ENCODE measurements around the gene ADIG.

Gene ADIG

DNA sequence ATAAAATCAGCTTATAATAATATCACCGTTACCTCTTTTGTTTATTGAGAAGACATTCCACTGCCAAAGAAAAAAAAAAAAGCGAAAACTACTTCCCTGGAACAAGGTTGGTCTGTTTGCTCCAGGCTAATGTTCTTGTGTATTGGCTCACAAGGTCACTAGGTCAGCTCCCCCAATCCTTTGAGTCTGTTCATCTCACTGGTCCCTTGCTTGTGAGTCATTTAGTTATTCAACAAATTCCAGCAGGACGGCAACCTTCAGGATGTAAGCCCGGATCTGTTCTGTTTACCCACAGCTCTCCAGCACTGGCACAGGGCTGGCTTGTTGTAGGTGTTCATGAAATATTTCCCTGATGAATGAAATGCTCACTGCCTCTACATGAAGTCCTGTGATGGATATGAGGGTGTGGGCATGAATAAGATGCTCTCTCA lies 23.9 kb downstream of the ADIG start:
- DNase-seq, result no peak

DNA sequence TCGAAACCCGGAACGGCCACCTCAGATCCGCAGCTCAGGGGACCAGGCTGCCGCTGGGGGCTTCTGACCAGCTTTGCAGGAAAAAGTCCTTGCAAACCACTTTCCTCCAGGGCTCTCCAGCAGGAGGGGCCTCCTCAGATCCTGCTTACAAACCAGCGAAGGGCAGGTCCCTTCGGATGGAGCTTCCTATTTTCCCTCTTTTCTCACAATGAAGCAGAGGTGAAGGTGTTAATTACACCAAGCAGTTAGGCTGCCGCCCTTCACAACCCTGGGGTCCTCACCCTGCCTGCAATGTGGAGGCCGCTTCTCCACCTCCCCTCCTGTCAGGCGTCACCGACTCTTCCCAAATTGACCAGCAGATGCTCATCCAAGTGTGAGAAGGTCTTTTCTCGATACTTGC lies 26.4 kb downstream of the ADIG start:
- DNase-seq, result no peak

DNA sequence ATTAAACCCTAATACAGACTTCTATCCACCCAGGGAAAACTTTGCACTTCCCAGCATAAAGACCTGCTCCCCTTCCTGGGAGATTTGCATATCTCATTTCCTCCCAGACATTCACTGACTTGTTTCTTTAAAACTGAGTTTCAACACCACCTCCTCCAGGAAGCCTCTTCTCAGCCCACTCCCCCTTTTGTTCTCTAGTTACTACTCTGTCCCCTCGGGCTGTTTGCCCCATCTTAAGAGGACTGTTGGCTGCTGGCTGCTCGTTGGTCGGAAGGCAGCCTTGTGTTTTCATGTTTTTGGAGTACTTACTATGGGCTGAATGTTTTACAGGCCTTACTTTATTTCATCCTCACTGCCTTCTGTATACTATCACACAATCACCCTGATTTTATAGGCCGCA lies 27.2 kb downstream of the ADIG start:
- no peak for DNase-seq

DNA sequence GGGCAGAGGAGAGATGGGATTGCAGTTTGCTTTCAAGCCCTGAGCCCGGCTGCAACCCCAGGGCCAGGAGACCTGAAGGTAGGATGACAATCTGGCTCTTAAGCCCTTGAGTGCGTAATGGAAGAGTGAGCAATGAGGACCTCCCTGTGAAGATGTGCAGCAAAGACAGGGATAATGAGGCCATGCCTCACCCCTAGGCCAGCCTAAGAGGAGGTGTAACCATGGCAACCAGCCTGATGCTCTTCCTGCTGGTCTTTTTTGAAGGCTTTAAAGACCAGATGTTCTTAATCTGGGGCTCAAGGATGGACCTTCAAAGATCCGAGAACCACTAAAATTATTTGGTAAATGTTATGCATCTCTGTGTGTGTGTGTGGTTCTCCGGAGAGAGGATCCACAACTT lies 28.8 kb downstream of the ADIG start:
- DNase-seq, result no peak

DNA sequence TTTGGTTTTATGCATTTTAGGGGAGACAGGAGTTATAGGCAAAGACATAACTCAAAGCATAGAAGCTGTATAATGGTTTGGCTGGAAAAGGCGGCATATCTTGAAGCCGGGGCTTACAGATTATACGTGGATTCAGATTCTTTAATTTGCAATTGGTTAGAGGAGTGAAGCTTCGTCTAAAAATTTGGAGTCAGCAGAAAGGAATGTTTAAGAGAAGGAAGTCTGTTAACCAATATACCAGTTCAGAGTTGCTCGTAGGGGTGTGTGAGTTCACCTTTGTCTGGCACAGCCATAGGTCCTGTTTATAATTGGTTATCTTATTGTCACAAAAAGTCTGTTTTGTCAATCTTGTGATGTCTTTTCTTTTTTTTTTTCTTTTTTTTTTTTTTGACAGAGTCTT lies 29.5 kb downstream of the ADIG start:
- no peak for DNase-seq

DNA sequence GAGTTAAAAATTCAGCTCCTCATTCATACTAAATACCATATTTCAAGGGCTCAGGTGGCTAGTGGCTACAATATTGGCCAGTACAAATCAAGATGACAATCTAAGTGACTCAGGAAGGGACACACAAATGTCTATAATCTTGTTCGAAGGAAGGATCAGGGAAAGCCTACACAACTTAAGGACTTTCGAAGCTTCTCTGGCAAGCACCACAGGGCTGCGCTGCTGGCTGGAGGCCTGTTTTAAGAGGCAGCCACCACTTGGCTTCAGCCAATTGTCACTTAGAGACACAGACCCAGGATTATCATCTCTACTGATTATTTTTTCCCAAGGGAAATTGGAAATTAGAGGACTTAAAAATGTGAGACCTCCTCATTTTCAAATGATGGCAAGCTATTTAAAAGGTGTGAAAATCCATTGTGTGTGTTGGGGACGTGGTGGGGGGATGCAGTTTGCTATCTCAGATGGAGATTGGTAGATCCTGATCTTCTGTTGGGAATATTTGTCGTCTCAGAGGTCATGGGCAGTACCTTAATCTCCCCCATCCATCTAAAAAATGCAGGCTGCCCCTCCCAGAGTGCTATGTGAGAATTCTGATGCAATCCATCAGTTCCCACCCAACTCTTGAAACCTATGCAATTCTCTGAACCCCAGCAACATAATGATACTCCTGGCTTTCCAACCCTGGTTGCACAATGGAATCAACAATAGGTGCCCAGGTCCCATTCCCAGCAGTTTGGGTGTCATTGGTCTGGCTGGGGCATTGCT lies 31.9 kb downstream of the ADIG start:
- DNase-seq, result no peak

DNA sequence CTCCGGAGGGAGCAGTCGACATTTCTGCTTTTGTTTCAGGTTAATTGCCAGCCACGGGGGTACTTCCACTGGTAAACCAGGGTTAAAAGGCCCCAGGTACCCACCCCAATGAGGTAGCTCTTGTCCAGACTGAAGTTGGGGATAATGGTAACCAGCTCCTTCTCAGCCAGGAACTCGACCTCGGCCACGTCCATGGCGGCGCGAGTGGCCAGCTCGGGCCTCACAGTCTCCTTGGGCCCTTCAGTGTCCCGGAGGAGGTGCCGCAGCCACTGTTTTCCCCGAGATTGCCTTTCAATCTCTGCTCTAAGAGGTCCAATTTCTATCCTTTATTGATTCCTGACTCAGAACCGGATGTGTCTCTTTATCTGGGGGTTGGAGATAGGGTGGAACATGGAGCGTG lies 34.3 kb downstream of the ADIG start:
- no peak for DNase-seq

DNA sequence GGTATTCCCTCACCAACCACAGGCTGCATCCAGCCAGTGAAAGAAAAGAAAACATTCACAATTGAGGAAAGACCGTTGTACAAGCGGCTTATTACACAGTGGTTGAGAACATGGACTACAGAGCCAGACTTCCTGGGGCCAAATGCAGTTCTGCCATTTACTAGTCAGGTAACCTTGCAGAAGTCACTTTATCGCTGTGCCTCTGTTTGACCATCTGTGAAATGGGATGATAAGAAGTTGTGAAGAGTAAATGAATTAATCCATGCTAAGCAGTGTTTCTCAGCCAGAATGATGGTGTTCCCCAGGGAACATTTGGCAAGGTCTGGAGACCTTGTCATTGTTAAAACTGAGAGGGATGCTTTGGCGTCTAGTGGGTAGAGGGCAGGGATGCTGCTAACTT lies 35.5 kb downstream of the ADIG start:
- DNase-seq, result no peak

DNA sequence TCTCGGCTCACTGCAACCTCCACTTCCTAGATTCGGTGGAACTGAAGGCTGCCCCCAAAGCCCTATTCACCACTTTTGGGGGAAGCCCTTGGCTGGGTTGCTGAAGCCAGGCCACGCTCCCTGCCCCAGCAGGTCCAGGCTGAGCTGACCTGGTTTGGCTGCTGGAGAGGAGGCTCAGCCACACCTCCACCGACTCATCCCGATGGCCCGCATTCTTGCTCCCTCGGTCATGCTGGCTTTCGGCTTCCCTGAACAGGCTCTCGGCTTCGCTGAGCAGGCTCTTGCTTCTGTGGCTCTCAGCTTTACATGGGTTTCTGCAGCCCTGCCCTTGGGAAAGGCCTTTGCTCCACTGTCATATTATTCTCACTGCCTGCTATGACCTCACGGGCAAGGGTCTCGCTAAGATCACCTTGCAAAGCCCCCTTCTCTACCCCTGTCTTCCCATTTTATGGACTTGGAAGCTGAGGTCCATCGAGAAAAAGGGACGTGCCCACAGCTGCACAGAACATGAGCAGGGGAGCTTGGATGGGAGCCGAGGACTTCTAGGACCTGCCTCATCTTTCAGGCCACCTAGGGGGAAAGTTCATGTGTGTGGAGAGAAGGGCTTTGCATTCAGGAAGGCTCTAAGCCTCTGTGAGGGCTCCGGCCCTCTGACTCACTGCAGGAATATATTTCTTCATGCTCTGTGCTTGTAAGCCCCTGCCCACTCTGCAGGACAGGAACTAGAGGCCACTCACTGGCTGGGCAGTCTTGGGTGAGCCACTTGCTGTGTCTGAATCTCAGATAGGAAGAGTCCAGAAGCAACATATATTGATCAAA lies 36.2 kb downstream of the ADIG start:
- DNase-seq, result no peak

DNA sequence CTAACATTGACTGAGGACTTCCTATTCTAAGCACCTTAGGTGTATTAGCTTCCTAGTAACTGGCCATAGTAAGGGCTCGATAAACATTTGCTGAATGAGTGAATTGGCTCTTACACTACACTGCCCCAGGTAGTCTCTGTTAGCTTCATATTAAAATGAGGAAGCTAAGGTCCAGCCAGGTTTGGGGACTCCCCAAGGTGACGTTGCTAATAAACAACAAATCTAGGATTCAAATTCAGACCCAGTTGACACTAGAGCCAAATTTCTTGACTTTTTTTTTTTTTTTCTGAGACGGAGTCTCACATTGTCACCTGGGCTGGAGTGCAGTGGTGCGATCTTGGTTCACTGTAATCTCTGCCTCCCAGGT lies 36.8 kb downstream of the ADIG start:
- no peak for DNase-seq

DNA sequence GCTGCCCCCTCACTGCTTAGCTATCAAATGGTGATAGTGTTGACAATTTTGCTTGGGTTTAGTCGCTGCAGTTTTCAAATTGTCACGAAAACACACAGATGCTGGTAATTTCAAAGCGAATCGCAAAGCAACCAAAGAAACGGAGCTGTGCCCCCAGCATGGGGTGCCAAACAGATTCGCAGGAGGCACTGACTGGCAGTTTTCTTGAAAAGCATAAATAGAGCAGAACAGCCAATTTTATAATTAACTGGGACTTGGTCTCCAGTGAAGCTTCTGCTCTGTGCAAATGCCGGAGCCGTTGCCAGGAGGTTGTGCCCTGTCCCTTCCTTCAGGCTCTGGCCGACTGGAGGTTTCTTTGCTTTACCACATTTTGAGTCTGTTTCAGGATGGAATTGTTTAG lies 39.4 kb downstream of the ADIG start:
- DNase-seq, result no peak

DNA sequence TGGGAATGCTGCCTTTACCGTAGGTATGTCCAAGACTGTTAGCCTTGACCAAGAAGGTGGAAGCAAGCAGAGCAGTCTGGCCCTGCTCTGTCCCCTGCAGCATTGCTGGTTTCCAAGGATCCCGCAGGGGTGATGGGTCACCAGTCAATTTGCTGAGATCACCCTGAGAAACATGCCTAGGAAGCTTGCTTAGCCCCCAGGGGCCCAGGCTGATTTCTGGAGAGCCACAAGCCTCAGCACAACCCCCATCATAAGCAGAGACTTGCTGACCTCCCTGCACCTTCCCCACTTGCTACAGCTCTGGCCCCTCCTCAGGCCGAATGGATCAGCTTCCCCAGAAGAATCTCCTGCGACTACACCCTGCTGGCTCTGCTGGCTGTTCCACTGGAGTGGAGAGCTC lies 42.1 kb downstream of the ADIG start:
- no peak for DNase-seq

DNA sequence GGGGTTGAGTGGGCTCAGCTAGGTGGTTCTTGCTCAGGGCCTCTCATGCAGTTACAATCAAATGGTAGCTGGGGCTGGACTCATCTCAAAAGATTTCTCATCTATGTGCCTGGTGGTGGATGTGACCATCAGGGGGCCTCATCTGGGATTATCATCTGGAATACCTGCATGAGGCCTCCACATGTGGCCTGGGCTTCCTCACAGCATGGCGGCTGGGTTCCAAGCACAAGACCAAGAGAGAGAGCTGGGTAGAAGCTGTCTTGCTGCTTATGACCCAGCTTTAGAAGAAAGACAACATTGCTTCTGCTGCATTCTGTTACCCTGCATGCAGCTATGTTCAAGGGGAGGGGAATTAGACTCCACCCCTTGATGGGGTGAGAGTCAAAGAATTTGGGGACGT lies 43.1 kb downstream of the ADIG start:
- no peak for DNase-seq

DNA sequence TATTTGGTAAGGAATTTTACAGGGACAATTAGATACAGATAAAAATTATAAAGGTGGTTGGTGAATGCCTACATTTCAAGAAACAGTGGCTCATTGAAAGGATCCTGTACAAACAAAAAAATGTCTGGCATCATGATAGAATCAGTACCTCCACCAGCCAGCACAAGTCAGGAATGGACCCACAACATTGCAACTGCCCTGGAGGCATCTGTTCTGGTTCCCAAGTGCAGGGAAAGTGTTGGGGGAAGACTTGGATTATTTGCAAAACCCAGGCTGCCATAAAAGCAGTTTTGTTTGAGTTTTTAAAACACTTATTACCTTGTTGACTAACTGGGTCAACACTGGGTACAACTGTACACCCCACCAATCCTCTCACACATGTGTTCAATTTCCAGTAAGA lies 44.9 kb downstream of the ADIG start:
- DNase-seq, result no peak

DNA sequence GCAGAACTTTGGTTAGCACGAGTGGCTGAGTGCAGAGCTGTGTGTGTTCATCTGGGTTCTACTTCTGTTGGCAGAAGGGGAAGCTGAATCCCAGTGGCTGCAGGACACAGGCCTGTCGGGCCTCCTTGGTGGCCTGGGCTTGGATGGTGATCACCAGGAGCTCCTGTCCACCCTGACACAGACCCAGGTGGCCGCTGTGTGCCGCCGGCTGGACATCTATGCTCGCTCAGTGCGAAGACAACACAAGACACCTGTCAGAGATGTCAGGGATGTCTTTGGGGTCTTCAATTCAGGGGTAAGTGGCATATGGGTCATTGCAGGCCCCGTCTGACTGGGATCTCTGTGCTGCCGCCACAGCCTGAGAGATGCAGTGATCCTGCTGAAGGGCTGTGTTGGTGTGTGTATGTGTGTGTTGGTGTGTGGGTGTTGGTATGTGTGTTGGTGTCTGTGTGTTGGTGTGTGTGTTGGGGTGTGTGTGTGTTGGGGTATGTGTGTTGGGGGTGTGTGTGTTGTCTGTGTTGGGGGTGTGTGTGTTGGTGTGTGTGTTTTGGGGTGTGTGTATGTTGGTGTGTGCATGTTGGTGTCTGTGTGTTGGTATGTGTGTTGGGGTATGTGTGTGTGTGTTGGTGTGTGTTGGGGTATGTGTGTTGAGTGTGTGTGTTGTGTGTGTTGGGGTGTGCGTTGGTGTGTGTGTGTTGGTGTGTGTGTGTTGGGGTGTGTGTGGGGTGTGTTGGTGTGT lies 46.1 kb downstream of the ADIG start:
- no peak for DNase-seq

DNA sequence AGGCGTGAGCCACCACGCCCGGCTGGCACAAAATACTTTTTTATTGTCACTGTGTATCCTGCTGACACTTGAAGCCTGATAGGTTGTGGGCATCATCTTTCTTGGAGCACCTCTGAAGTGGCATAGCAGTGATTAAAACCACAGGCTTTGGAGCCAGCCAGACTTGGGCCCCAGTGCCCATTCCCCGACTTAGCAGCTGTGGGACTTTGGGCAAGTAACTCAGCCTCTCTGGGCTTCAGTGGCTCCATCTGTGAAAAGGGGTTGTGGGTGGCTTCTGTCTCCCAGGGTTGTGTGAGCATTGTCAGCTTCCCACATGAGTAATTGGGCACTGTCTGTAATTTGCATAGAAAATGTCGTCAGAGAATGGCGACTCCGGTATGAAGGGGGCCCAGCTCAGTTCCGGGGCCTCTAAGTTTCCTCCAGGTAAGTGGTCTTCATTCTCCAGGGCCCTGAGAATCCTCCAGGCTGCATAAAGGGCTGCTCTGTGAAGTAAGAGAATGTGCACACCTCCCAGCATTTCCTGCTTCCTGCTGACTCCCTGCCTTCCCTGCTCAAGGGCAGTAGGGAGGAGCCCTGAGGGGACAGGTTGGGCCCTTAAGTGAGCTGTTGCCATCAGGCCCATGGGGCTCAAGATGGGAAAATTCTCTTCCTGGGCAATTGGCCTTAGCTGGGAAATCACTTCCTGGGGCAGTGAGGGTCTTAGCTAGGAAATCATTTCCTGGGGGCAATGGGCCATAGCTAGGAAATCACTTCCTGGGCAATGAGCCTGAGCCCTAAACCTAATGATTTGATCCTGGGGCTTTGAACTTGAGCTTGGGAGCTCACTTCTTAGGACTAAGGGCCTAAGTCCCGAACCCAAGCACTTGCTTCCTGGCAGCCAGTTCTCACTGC lies 47.8 kb downstream of the ADIG start:
- DNase-seq, result no peak

DNA sequence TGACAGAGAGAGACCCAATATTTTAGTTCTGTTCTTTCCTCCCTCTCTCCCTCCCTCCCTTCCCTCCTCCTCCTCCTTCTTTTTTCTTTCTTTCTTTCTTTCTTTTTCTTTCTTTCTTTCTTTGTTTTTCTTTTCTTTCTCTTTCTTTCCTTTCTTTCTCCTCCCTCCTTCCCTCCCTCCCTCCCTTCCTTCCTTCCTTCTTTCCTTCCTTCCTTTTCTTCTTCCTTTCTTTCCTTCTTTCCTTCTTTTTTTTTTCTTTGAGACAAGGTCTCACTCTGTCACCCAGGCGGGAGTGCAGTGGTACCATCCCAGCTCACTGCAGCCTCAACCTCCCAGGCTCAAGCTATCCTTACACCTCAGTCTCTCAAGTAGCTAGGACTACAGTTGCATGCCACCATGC lies 49.0 kb downstream of the ADIG start:
- no peak for DNase-seq

DNA sequence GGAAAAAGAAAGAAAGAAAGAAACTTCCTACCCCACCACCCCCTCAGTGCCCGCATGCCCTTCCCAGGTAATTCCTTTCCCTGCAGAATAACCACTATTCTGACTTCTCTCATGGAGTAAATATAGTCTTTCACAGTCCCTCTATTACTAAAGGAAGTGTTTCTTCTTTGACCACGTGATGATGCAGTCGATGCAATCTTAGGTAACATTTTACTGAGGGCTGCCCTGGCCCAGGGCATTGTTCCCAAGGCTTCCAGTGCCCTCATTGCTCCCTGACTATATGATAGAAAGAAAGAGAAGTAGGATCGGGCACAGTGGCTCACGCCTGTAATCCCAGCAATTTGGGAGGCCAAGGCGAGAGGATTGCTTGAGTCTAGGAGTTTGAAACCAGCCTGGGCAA lies 49.7 kb downstream of the ADIG start:
- no peak for DNase-seq

DNA sequence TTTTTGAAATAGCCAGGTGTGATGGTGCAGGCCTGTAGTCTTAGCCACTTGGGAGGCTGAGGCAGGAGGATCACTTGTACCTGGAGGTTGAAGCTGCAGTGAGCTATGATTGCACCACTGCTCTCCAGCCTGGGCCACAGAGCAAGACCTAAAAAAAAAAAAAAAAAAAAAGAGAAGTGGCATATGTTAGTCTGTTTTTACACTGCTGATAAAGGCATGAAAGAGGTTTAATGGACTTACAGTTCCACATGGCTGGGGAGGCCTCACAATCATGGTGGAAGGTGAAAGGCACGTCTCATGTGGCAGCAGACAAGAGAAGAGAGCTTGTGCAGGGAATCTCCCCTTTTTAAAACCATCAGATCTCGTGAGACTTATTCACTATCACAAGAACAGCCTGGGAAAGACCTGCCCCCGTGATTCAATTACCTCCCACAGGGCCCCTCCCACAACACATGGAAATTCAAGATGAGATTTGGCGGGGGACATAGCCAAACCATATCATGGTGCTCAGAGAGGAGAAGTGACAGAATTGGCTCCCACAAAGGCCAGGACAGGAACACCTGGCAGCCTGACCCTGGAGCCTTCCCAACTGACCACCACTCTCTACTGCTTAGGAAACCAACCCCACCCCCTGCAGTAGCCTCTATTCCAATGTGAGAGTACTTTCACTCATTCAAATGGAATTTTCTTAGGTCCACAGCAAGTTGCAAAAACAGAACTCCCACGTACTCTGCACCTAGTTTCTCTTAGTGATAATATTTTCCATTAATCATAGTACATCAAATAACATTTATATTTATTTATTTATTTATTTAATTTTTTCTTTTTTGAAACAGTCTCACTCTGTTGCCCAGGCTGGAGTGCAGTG lies 50.4 kb downstream of the ADIG start:
- no peak for DNase-seq

DNA sequence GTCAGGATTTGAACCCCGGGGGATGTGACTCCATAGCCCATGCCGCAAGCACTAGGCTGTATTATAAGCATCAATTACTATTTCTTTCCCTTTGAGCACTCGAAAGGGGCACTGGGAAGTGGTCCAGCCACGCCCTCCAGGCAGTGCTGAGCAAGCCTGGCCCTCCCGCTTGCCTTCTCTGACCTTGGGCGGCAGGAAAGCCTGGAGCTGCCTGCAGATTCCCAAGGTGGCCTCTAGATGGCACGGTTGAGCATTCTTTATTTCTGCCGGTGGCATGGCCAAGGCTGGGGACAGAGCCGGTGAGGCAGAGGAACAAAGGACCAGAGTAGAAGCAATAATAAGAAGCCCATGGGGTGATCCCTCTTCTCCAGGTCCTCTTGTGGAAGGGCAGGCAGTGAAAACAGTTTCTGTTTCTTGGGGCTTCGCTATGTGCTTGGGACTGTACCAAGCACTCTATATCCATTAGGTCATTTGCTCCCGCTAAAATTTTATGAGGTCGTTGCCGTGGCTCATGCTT lies 52.6 kb downstream of the ADIG start:
- peak; percentile 27 for DNase-seq

DNA sequence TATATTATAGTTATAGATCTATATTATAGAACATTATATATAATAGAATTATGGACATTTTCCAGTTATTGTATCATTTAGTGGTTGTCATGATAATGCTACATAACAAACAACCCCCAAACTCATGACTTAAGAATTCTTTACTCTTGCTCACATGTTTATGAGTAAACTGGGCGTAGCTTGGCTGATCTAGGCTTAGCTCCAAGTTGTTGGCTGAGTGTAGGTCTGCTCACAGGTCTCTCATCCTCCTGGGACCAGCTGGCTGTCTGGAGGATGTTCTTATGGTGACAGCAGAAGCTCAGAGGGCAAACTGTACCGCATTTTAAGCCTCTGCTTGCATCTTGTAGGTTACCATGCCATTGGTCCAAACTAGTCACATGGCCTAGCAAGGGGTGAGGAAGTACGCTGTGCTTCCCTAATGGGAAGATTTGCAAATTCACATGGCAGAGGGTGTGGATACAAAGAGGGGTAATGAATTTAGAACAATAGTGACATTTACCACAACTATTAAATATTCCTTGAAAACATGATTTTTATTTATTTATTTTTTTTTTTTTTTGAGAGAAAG lies 54.8 kb downstream of the ADIG start:
- DNase-seq, result no peak

Data from activated effector memory CD4-positive, alpha-beta T cell treated with Interleukin-2 at 50 U/mL for 16 hours (primary cell).